HepG2 (cell line): ENCODE data around the gene SLC41A3. TPM values are rescaled to one million over a fixed set of nuclear protein-coding genes. Genes with fewer than 3 reads are reported as not detected.

ENCODE experiments used
- ATAC-seq: fragments of 200-7000 bp; cut with Tn5 transposase; 3 replicates; pipeline ENCODE4 v1.9.1; 2020; ENCODE audit warnings: mild to moderate bottlenecking, moderate library complexity
- BruUV-seq: library from RNA; stranded (reverse); fragments of 400-500 nt; replicated peaks from 2 replicates; lab custom pipeline; 2021; lab: Mats Ljungman, UMichigan
- CTCF ChIA-PET: fragments of 300-600 bp; formaldehyde crosslinking; extraction: SDS; loops from one replicate; lab custom pipeline; 2021; ENCODE audit warnings: low total read pairs, inconsistent platforms, low intra/inter-chr PET ratio; lab: Yijun Ruan, JAX
- POLR2A ChIA-PET: fragments of 350-600 bp; sonication (Branson Sonifier 250); formaldehyde crosslinking; loops from one replicate; lab custom pipeline; 2020; ENCODE audit warnings: antibody characterized with exemption, inconsistent platforms; lab: Yijun Ruan, JAX
- DNase-seq: peaks from one replicate; pipeline ENCODE4 v3.0.0-alpha.2; 2015; ENCODE audit warnings: low spot score
- FAIRE-seq: peaks from 3 replicates; lab custom pipeline; 2011; peaks lifted over from hg19 to GRCh38; lab: Jason Lieb, UNC
- H2AFZ ChIP-seq: one replicate; pipeline ENCODE4 v1.6.1; 2011; ENCODE audit warnings: low read length, inconsistent platforms
- H3K27ac ChIP-seq: fragments of 300-600 bp; 3 replicates; pipeline ENCODE4 v1.8.0; 2011; ENCODE audit warnings: mixed run types, mild to moderate bottlenecking, mixed read lengths, low read length, inconsistent platforms; ENCODE audit not compliant: insufficient read depth; ENCODE audit errors: extremely low read length
- H3K27me3 ChIP-seq, 2 experiments: fragments of 200-600 bp in 1 of 2; 2 replicates in 1 of 2; 3 replicates in 1 of 2; pipeline versions ENCODE4 v1.6.0 to v1.8.0; 2011; ENCODE audit warnings: low read length in 2 of 2, mild to moderate bottlenecking in 2 of 2, moderate library complexity in 2 of 2, inconsistent platforms in 1 of 2; ENCODE audit not compliant: insufficient read depth in 2 of 2, control insufficient read depth in 1 of 2
- H3K36me3 ChIP-seq, 2 experiments: fragments of 200-600 bp in 1 of 2; replicated peaks in 1 of 2; 2 replicates in 1 of 2; 3 replicates in 1 of 2; pipeline versions ENCODE4 v1.5.1 to v1.8.0; 2011; ENCODE audit warnings: low read length in 2 of 2, inconsistent platforms in 1 of 2; ENCODE audit not compliant: insufficient read depth in 2 of 2, control insufficient read depth in 1 of 2
- H3K4me1 ChIP-seq: 2 replicates; pipeline ENCODE4 v1.5.1; 2012; ENCODE audit warnings: low read length, inconsistent platforms; ENCODE audit not compliant: insufficient read depth
- H3K4me2 ChIP-seq: 2 replicates; pipeline ENCODE4 v1.6.0; 2011; ENCODE audit warnings: low read depth, low read length, inconsistent platforms
- H3K4me3 ChIP-seq, 3 experiments: fragments of 200-600 bp in 1 of 3; sonication (generic), shearing (Covaris generic) in 1 of 3; replicated peaks in 1 of 3; 2 replicates each; pipeline ENCODE4 v1.5.1; 2011 to 2016; ENCODE audit warnings: low read length in 3 of 3, inconsistent platforms in 2 of 3, low read depth in 2 of 3, mild to moderate bottlenecking in 2 of 3, control low read depth in 1 of 3, mixed read lengths in 1 of 3; ENCODE audit not compliant: insufficient read depth in 1 of 3
- H3K79me2 ChIP-seq: one replicate; pipeline ENCODE4 v1.6.1; 2011; ENCODE audit warnings: low read length, inconsistent platforms; ENCODE audit not compliant: insufficient read depth
- H3K9ac ChIP-seq: 2 replicates; pipeline ENCODE4 v1.6.0; 2011; ENCODE audit warnings: mild to moderate bottlenecking, low read depth, low read length, inconsistent platforms; ENCODE audit not compliant: insufficient read depth
- H3K9me3 ChIP-seq: 2 replicates; pipeline ENCODE4 v1.5.1; 2012; ENCODE audit warnings: mild to moderate bottlenecking, low read length
- H4K20me1 ChIP-seq: 2 replicates; pipeline ENCODE4 v1.6.0; 2011; ENCODE audit warnings: inconsistent platforms, mild to moderate bottlenecking, low read length, moderate library complexity; ENCODE audit not compliant: insufficient read depth
- ARHGAP35 ChIP-seq: sonication (generic); formaldehyde crosslinking; IDR thresholded peaks from 2 replicates; pipeline ENCODE4 v1.9.0; 2022; ENCODE audit warnings: mild to moderate bottlenecking, inconsistent platforms, moderate library complexity, missing genetic modification reagents, borderline replicate concordance
- DMAP1 ChIP-seq: IDR thresholded peaks from 2 replicates; pipeline ENCODE4 v1.6.1; 2016
- MAFK ChIP-seq, 2 experiments: IDR thresholded peaks in 1 of 2; conservative IDR thresholded peaks in 1 of 2; 2 replicates each; pipeline ENCODE4 v1.6.1; 2011; ENCODE audit warnings: improper control_type of control experiment in 2 of 2, low read length in 2 of 2
- MTERF4 ChIP-seq: sonication (generic); formaldehyde crosslinking; IDR thresholded peaks from 2 replicates; pipeline ENCODE4 v1.8.0; 2023; ENCODE audit warnings: mild to moderate bottlenecking, missing genetic modification reagents
- SP2 ChIP-seq: sonication (generic); formaldehyde crosslinking; IDR thresholded peaks from 2 replicates; pipeline ENCODE4 v1.5.1; 2020; ENCODE audit warnings: mild to moderate bottlenecking, missing genetic modification reagents
- ZMYM3 ChIP-seq: sonication (generic); formaldehyde crosslinking; IDR thresholded peaks from 2 replicates; pipeline ENCODE4 v1.5.1; 2020; ENCODE audit warnings: mild to moderate bottlenecking, missing genetic modification reagents
- WGBS: methylation state at CpG from one replicate; pipeline ENCODE4 v1.1.6; 2017; ENCODE audit warnings: low lambda C conversion rate; 5-methylcytosine and 5-hydroxymethylcytosine counted together
- in situ Hi-C: cut with HindIII; loops from 2 replicates; pipeline ENCODE4 v1.10.0; 2017; ENCODE audit warnings: low pct_unique_long_range_greater_than_20kb; ENCODE audit not compliant: extremely low pct_ligation_motif_present
- intact Hi-C: fragments of 100-400 bp; cut with micrococcal nuclease; formaldehyde crosslinking; loops from one replicate; pipeline ENCODE4 v1.10.0; 2022; ENCODE audit not compliant: unreplicated experiment
- polyA plus RNA-seq, 8 experiments: library from polyadenylated mRNA; depleted of rRNA in 3 of 8; stranded (reverse) in 7 of 8; unstranded in 1 of 8; fragments of >200 nt; fragmentation: Illumina TruSeq in 4 of 8; extraction: Trizol in 4 of 8; gene quantifications; 2 replicates each; pipeline versions ENCODE4 v1.2.1 to v1.2.3, GENCODE V29; 2011 to 2016; ENCODE audit warnings: low read depth in 4 of 8, missing spikeins in 1 of 8, mixed read lengths in 1 of 8; ENCODE audit not compliant: insufficient read depth in 1 of 8
- total RNA-seq, 5 experiments: library from RNA; depleted of rRNA; stranded (reverse); fragments of >200 nt; fragmentation: Illumina TruSeq; extraction: Trizol; gene quantifications; 2 replicates each; pipeline ENCODE4 v1.2.3, GENCODE V29; 2016; ENCODE audit warnings: low read depth in 1 of 5
- TF ChIP-seq, protein P1 (sequence below): sonication (generic); formaldehyde crosslinking; IDR thresholded peaks from 2 replicates; pipeline ENCODE4 v1.4.0; 2020; ENCODE audit warnings: missing genetic modification reagents

SLC41A3 gene
- total and polyA plus RNA-seq, 2 of the 13 experiments (the other 11 are each of a cell fraction or from before 2014, with no cell fraction given), result 26.0 to 71.1 TPM

DNA sequence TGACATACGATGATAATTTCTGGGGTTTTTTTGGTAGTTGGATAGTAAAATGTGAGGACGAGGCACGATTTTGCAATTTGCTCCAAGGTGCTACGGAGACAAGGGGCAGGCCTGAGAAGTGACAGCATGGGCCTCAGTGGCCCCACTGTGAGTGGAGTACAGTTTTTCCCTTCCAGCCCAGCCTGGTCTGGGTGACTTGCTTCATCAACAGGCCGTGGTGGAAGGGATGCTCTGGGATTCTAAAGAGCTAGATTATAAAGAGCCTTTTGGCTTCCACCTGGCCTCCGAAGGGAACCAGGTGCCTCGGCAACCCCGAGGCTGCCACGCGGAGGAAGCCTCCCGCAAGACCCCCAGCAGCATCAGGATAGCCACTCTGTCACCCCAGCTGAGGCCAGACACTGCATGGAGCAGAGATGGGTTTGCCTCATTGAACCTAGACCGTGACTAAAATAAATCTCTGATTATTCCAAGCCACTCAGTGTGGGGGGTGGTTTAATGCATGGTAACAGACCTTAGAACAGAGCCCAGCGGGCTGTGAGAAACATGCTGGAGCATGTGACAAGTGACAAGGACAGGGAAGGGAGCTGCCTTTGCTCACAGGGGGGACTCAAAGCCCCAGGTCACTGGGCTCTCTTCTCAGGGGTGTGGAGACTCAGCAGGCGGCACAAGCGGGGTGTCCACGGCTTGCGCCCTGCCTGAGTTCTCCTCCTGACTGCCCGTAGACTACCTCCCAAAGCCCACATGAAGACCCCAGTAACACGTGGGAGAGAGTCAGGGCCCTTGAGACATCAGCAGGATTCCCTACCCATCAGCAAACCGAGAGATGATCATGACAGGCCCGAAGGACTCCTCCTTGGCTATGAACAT, 22.6 kb upstream of the SLC41A3 start:
- no peaks in the 10 kb centered on the region for H3K79me2 ChIP-seq
- no peak for ATAC-seq
- no peak overlapping the region for H3K27ac ChIP-seq
- peaks cover 3 to 5% of the 10 kb centered on the region in 2 experiments; a peak in 3 of 5 replicates for H3K36me3 ChIP-seq
- no peak for DNase-seq
- ChIA-PET CTCF (no interaction called here), POLR2A (no interaction called here)
- in situ Hi-C loops, result no loop called here
- H3K4me2 ChIP-seq, result no peak overlapping the region
- H3K27me3 ChIP-seq, result no peaks in the 10 kb centered on the region
- intact Hi-C loops, result no loop called here
- no peaks in the 10 kb centered on the region for H3K9me3 ChIP-seq
- H3K4me1 ChIP-seq, result no peaks in the 10 kb centered on the region
- BruUV-seq, result no TSS peak
- H4K20me1 ChIP-seq, result no peaks in the 10 kb centered on the region
- no peak overlapping the region for H3K9ac ChIP-seq
- FAIRE-seq, result no peak
- TF ChIP-seq MTERF4 (CRISPR knock-in tag), result no peak
- TF ChIP-seq MAFK (conservative IDR thresholded peaks at IDR 0.05 in 1 of 2, IDR thresholded peaks at IDR 0.05 in 1 of 2; ENCODE audit: low read length in 2 of 2), result no peak
- TF ChIP-seq ZMYM3, result no peak
- no peak for TF ChIP-seq DMAP1 (CRISPR knock-in tag)
- TF ChIP-seq, protein P1, sequence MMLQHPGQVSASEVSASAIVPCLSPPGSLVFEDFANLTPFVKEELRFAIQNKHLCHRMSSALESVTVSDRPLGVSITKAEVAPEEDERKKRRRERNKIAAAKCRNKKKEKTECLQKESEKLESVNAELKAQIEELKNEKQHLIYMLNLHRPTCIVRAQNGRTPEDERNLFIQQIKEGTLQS (CRISPR knock-in tag), result no peak
- TF ChIP-seq ARHGAP35 (CRISPR knock-in tag), result no peak
- no peak for TF ChIP-seq SP2 (CRISPR knock-in tag)
- no peak overlapping the region for H3K4me3 ChIP-seq
- no peak overlapping the region for H2AFZ ChIP-seq
- WGBS, result 92% methylated on average over 15 of the region's 21 CpGs
